Ectodermal cell (in vitro differentiated cells): Measurements from ENCODE around the gene NFE2L1.
A peak's percentile ranks its signal among the peaks of the same experiment; 100 is the strongest.

Source experiments
- H3K27ac ChIP-seq: 2 replicates; pipeline ENCODE4 v1.7.0; 2013; ENCODE audit warnings: mild to moderate bottlenecking, low read depth, low read length; ENCODE audit not compliant: insufficient read depth, poor library complexity, severe bottlenecking
- H3K27me3 ChIP-seq: 2 replicates; pipeline ENCODE4 v1.7.0; 2013; ENCODE audit warnings: mild to moderate bottlenecking, low read length; ENCODE audit not compliant: insufficient read depth, control insufficient read depth, poor library complexity, severe bottlenecking
- H3K36me3 ChIP-seq: one replicate; pipeline ENCODE4 v1.7.0; 2013; ENCODE audit warnings: low read length; ENCODE audit not compliant: control insufficient read depth, insufficient read depth
- H3K4me1 ChIP-seq: one replicate; pipeline ENCODE4 v1.7.0; 2013; ENCODE audit warnings: low read length; ENCODE audit not compliant: control insufficient read depth, insufficient read depth
- H3K4me3 ChIP-seq: 2 replicates; pipeline ENCODE4 v1.7.0; 2013; ENCODE audit warnings: low read depth, low read length, control low read depth; ENCODE audit not compliant: insufficient read depth
- H3K9me3 ChIP-seq: 2 replicates; pipeline ENCODE4 v1.7.0; 2013; ENCODE audit warnings: mild to moderate bottlenecking, low read length, moderate library complexity; ENCODE audit not compliant: control insufficient read depth
- WGBS, 2 experiments: methylation state at CpG; one replicate each; pipeline ENCODE4 v1.1.7; 2013; ENCODE audit warnings: missing lambda C conversion rate in 2 of 2; 5-methylcytosine and 5-hydroxymethylcytosine counted together

Gene NFE2L1

GRCh38 chr17:48046296-48046695 is 1.9 kb upstream of the NFE2L1 start:
- Histone ChIP-seq H3K4me1 (peaks cover 25% of the 10 kb centered on the region), H3K27me3 (no peaks in the 10 kb centered on the region), H3K27ac (no peak overlapping the region), H3K4me3 (no peak overlapping the region), H3K36me3 (peaks cover 9% of the 10 kb centered on the region), H3K9me3 (no peaks in the 10 kb centered on the region)
- 96 to 97% methylated on average over 7 of the region's 7 CpGs for WGBS, 2 experiments

- Histone ChIP-seq H3K4me1 (peaks cover 34% of the 10 kb centered on the region), H3K27me3 (no peaks in the 10 kb centered on the region), H3K27ac (peak overlapping the region; percentile 95), H3K4me3 (peak overlapping the region; percentile 88), H3K36me3 (peaks cover 10% of the 10 kb centered on the region), H3K9me3 (no peaks in the 10 kb centered on the region)
- WGBS, 2 experiments = 6% methylated on average over 26 of the region's 26 CpGs
These were observed 932 bp upstream of the NFE2L1 start for GRCh38 chr17:48047113-48047740.

- WGBS, 2 experiments = 1% methylated on average over 53 of the region's 53 CpGs
- Histone ChIP-seq H3K4me1 (peaks cover 47% of the 10 kb centered on the region), H3K27ac (peak overlapping the region; percentile 81), H3K27me3 (no peaks in the 10 kb centered on the region), H3K9me3 (no peaks in the 10 kb centered on the region), H3K4me3 (peak overlapping the region; percentile 88), H3K36me3 (peaks cover 10% of the 10 kb centered on the region)
These were observed 396 bp downstream of the NFE2L1 start for GRCh38 chr17:48048384-48049126.

GRCh38 chr17:48051283-48051682 is 3.1 kb downstream of the NFE2L1 start:
- H3K27ac ChIP-seq = no peak overlapping the region

GRCh38 chr17:48051706-48052486 is 3.7 kb downstream of the NFE2L1 start:
- WGBS, 2 experiments = 59 to 62% methylated on average over 5 of the region's 5 CpGs
- Histone ChIP-seq H3K27me3 (no peaks in the 10 kb centered on the region), H3K9me3 (no peaks in the 10 kb centered on the region), H3K4me3 (no peak overlapping the region), H3K36me3 (peaks cover 13% of the 10 kb centered on the region), H3K4me1 (peaks cover 61% of the 10 kb centered on the region), H3K27ac (no peak overlapping the region)

More at GRCh38 chr17:48051283-48051682, 3.1 kb downstream of the NFE2L1 start:
- Histone ChIP-seq H3K36me3 (peaks cover 10% of the 10 kb centered on the region), H3K4me3 (no peak overlapping the region), H3K9me3 (no peaks in the 10 kb centered on the region), H3K4me1 (peaks cover 67% of the 10 kb centered on the region), H3K27me3 (no peaks in the 10 kb centered on the region)
- 90 to 94% methylated on average over 10 of the region's 10 CpGs for WGBS, 2 experiments

- H3K4me3 ChIP-seq = no peak overlapping the region
- H3K36me3 ChIP-seq = peaks cover 26% of the 10 kb centered on the region
- no peaks in the 10 kb centered on the region for H3K9me3 ChIP-seq
- WGBS, 2 experiments = 63 to 70% methylated on average over 5 of the region's 5 CpGs
- H3K27ac ChIP-seq = peak overlapping the region; percentile 68
- H3K27me3 ChIP-seq = no peaks in the 10 kb centered on the region
- peaks cover 60% of the 10 kb centered on the region for H3K4me1 ChIP-seq
These were observed 5.0 kb downstream of the NFE2L1 start for GRCh38 chr17:48052956-48053757.

- Histone ChIP-seq H3K4me3 (no peak overlapping the region), H3K27ac (peak overlapping the region; percentile 68), H3K4me1 (peaks cover 60% of the 10 kb centered on the region), H3K36me3 (peaks cover 32% of the 10 kb centered on the region), H3K9me3 (no peaks in the 10 kb centered on the region), H3K27me3 (no peaks in the 10 kb centered on the region)
- WGBS, 2 experiments = 42 to 44% methylated on average over 6 of the region's 6 CpGs
These were observed 5.6 kb downstream of the NFE2L1 start for GRCh38 chr17:48053758-48054237.

- Histone ChIP-seq H3K27ac (peak overlapping the region; percentile 68), H3K4me3 (peak overlapping the region; percentile 51), H3K27me3 (no peaks in the 10 kb centered on the region), H3K9me3 (no peaks in the 10 kb centered on the region), H3K36me3 (peaks cover 36% of the 10 kb centered on the region), H3K4me1 (peaks cover 60% of the 10 kb centered on the region)
- WGBS, 2 experiments = 2% methylated on average over 34 of the region's 34 CpGs
These were observed 6.4 kb downstream of the NFE2L1 start for GRCh38 chr17:48054238-48055185.
